SK-N-MC (cell line): ENCODE data around the gene WDR62.

ENCODE experiments used
- EZH2 ChIP-seq: fragments of 200-600 bp; sonication (generic); IDR thresholded peaks from one replicate; pipeline ENCODE4 v1.6.1; 2017; ENCODE audit warnings: antibody characterized with exemption
- POLR2AphosphoS5 ChIP-seq: IDR thresholded peaks from 2 replicates; pipeline ENCODE4 v1.6.1; 2012; ENCODE audit warnings: mild to moderate bottlenecking, low read depth, low read length, borderline replicate concordance

DNA sequence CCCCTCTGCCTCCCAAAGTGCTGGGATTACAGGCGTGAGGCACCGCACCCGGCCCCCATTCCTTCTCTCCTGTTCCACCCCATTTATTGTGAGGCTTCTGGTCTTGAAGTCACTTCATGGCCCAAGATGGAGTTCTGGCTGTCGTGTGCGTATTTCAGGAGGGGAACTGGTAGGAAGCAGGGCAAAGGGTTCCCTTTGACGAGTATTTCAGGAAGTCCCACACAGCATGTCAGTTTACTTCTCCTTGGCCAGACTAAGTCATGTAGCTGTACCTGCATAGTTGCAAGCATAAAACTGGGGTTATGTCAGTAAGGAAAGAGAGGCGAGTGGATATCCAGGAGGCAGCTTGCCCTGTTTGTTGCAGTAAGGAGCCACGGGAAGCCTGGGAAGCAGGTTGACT lies 10.1 kb downstream of the WDR62 start:
- no peak for TF ChIP-seq POLR2AphosphoS5
- TF ChIP-seq EZH2, result no peak
